Measurements from ENCODE around the gene APOE.

DNA sequence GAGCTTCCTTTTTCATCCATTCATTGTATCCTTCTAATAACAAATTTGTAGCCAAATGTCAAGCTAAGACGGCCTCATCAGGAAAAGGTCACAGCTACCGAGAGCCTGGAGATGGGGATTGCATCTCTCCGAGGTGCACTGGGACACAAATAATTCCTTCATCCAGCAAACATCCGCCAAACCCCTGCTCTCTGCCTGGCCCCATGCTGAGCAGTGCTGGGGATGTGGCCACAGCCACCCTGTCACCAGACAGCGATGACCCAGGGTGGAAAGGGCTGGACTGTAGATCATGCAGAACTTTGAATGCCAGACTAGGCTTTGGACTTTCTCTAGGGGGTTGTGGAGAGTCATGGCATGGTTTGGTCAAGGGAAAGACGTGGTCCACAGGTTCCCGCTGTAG lies 12.7 kb upstream of the APOE start:
- TF ChIP-seq POLR2A (IDR thresholded peaks at IDR 0.05) = no peak
- TF ChIP-seq, protein P1, sequence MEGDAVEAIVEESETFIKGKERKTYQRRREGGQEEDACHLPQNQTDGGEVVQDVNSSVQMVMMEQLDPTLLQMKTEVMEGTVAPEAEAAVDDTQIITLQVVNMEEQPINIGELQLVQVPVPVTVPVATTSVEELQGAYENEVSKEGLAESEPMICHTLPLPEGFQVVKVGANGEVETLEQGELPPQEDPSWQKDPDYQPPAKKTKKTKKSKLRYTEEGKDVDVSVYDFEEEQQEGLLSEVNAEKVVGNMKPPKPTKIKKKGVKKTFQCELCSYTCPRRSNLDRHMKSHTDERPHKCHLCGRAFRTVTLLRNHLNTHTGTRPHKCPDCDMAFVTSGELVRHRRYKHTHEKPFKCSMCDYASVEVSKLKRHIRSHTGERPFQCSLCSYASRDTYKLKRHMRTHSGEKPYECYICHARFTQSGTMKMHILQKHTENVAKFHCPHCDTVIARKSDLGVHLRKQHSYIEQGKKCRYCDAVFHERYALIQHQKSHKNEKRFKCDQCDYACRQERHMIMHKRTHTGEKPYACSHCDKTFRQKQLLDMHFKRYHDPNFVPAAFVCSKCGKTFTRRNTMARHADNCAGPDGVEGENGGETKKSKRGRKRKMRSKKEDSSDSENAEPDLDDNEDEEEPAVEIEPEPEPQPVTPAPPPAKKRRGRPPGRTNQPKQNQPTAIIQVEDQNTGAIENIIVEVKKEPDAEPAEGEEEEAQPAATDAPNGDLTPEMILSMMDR (IDR thresholded peaks at IDR 0.05) = no peak
- TF ChIP-seq EP300 (IDR thresholded peaks at IDR 0.05) = no peak
- no peak for TF ChIP-seq POLR2AphosphoS5 (IDR thresholded peaks at IDR 0.05)
